Liver (tissue), 2 donors: Measurements from ENCODE around the gene WIPF2.

Experiments used
- CTCF ChIP-seq: fragments of 150-350 bp; IDR thresholded peaks from 2 replicates; pipeline ENCODE4 v1.5.1; 2017; ENCODE audit warnings: improper control_type of control experiment, low read depth, low read length; ENCODE audit not compliant: missing input control
- YY1 ChIP-seq: IDR thresholded peaks from 2 replicates; pipeline ENCODE4 v1.6.1; 2016; ENCODE audit warnings: antibody characterized with exemption, mild to moderate bottlenecking
- ZBTB33 ChIP-seq: IDR thresholded peaks from 2 replicates; pipeline ENCODE4 v1.6.1; 2016; ENCODE audit warnings: antibody characterized with exemption
- TF ChIP-seq, protein P1 (sequence below): IDR thresholded peaks from 2 replicates; pipeline ENCODE4 v1.6.1; 2016; ENCODE audit warnings: antibody characterized with exemption
- donor health status: healthy.

DNA sequence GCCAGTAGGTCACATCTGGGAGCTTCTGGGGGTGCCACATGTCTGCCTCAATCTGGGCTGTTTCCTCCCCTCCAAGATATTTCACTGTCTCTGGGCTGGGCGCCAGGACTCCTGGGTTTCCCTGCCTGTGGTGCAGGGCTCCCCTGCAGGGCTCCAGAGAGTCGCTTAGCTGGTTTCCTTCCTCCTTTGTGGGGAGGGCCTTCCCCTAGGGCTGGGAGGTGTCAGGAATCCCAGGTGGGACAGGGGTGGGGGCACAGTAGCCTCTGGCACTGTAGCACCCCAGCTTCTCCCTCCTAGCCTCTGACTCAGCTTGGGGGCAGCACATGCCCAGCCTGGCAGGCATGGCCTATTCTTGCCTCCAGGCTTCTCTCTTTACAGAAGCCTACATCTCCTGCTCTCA is 92.5 kb downstream of the WIPF2 start:
- TF ChIP-seq CTCF (no peak), ZBTB33 (no peak), YY1 (no peak)
- TF ChIP-seq, protein P1, sequence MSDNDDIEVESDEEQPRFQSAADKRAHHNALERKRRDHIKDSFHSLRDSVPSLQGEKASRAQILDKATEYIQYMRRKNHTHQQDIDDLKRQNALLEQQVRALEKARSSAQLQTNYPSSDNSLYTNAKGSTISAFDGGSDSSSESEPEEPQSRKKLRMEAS = no peak
